Gastroesophageal sphincter (tissue), 3 donors: ENCODE results near the gene ACSF3.

Experiments used
- CTCF ChIP-seq, 4 experiments: fragments of 200-600 bp in 2 of 4; fragments of 450-650 bp in 2 of 4; sonication (generic) in 1 of 4; IDR thresholded peaks; one replicate each; pipeline ENCODE4 v1.5.1; 2017 to 2019; ENCODE audit warnings: antibody characterized with exemption in 4 of 4, mild to moderate bottlenecking in 2 of 4, moderate library complexity in 2 of 4
- EP300 ChIP-seq: sonication (generic); formaldehyde crosslinking; IDR thresholded peaks from one replicate; pipeline ENCODE4 v1.6.1; 2017; ENCODE audit warnings: antibody characterized with exemption, mild to moderate bottlenecking
- POLR2A ChIP-seq, 2 donors: fragments of 450-650 bp; IDR thresholded peaks; one replicate each; pipeline ENCODE4 v1.6.1; 2017; ENCODE audit warnings: antibody characterized with exemption in 2 of 2, mild to moderate bottlenecking in 2 of 2, moderate library complexity in 1 of 2
- POLR2AphosphoS5 ChIP-seq: sonication (generic); formaldehyde crosslinking; IDR thresholded peaks from one replicate; pipeline ENCODE4 v1.6.1; 2017; ENCODE audit warnings: antibody characterized with exemption

DNA sequence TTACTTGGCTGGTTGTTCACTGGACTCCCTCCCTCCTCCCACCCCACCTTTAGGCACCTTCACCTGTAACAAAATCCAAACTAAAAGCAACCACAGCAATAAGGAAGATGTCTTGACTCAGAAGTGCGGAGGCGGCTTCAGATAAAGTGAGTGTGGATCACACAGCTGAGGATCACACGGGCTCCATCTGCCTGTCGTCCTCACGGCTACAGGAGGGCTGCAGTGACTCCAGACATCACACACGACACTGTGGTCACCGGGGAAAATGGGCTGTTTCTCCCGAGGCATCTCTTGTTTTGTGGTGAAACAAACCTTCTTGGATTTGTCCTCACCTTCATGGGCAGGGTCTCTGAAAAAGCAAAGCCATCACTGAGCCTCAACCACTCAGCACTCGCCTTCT is 7.9 kb upstream of the ACSF3 start:
- TF ChIP-seq POLR2A (IDR thresholded peaks at IDR 0.05) (no peak), POLR2AphosphoS5 (no peak), EP300 (no peak), CTCF (IDR thresholded peaks at IDR 0.05) (no peak)
